Measurements from ENCODE around the gene ZBTB7C. TPM values are rescaled to one million over a fixed set of nuclear protein-coding genes. Genes with fewer than 3 reads are reported as not detected.

The ZBTB7C gene
- total and polyA plus RNA-seq, 2 of the 8 experiments (the other 6 are each of a cell fraction or from before 2014, with no cell fraction given), result 0.15 to 0.45 TPM

DNA sequence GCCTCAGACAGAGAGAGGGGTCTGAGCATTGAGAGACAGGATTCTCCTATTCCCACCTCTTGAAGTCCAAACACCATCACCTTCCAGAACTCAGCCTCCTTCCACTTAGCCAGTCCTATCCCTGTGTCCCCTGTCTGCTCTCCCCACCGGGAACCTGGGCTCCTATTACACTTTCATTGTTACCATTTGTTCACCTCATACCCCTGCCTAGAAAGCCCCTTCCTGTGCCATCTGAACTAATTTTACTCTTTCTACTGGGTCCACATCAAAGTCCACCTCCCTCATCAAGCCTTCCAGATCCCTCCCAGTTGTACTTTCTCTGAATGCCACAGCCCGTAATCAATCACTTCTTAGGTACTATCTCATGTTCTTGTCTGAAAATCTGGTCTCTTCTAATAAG is 220.6 kb downstream of the ZBTB7C start (continued):
- TF ChIP-seq SIN3A (conservative IDR thresholded peaks at IDR 0.05 in 1 of 2, IDR thresholded peaks at IDR 0.05 in 1 of 2; ENCODE audit: low read depth in 1 of 2, low read length in 2 of 2), result no peak
- no peak for TF ChIP-seq USF2 (IDR thresholded peaks at IDR 0.05; ENCODE audit: low read length)
- no peak for TF ChIP-seq RAD21 (IDR thresholded peaks at IDR 0.05 in 1 of 2, conservative IDR thresholded peaks at IDR 0.05 in 1 of 2; ENCODE audit: low read depth in 2 of 2, low read length in 2 of 2)
- TF ChIP-seq ATF3 (IDR thresholded peaks at IDR 0.05; ENCODE audit: insufficient read depth, low read depth, low read length), result no peak
